ENCODE results near the gene AK8.
"Not testable (repeated sequence)": the region's sequence is repeated elsewhere in the genome, so short reads cannot be mapped to it uniquely, and the experiment has no call there.

AK8 gene

DNA sequence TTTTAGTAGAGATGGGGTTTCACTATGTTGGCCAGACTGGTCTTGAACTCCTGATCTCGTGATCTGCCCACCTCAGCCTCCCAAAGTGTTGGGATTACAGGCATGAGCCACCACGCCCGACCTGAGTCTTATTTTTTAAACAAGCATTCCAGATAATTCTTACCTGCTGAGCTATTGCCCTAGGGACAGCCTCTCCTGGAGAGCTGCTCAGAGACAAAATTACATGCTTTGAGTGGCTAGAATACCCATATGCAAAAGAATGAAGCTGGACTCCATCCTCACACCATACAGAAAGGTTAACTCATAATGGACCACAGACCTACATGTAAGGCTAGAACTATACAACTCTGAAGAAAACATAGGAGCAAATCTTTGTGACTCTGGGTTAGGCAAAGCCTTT lies 166.2 kb downstream of the AK8 start:
- DNase-seq (ENCODE audit: low spot score) = no peak

GRCh38 chr9:132711152-132711551 lies 166.9 kb downstream of the AK8 start:
- not testable (repeated sequence) for DNase-seq (ENCODE audit: low spot score)

DNA sequence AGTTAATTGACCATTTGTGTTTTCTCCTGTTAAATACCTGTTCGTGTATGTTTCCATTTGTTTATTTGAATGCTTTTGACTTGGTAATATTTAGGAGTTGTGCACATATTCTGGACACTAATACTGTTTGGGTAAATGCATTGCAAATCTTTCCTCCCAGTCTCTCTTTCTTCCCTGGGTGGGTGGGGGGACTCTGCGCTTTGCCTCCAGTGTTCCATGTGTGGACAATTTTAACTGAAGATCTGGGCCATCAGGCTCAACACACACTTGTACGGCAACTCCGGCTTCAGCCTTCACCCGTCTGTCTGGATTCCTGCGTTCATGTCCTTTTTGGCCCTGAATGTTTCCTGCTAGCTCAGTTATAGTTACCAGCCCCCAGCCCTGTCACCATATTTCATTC lies 167.8 kb downstream of the AK8 start:
- DNase-seq (ENCODE audit: low spot score) = no peak

GRCh38 chr9:132708769-132709430 lies 169.2 kb downstream of the AK8 start:
- no peak for DNase-seq (ENCODE audit: low spot score)

DNA sequence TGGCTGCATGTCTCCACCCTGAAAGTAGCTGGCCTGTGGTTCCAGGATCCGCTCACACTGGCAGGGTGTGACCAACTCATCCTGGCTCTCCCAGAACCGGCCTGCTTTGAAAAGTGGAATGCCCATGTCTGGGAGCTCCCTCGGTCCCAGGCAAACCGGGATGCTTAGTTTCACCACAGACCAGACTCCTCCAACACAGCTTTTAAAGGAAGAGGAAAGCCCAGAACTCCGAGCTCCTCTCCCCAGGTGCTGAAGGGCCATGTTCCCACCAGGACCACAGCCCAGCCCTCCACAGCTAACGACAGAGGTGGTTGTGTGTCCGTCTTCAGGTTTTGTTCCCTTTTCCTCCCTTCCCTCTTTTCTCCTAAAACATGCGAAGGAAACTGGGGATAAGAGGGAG lies 169.8 kb downstream of the AK8 start:
- no peak for DNase-seq (ENCODE audit: low spot score)

- DNase-seq (ENCODE audit: low spot score) = no peak
These were observed 174.7 kb downstream of the AK8 start for GRCh38 chr9:132703336-132703735.

- DNase-seq (ENCODE audit: low spot score) = no peak
These were observed 175.8 kb downstream of the AK8 start for GRCh38 chr9:132702254-132702653.

GRCh38 chr9:132699956-132700355 lies 178.1 kb downstream of the AK8 start:
- no peak for DNase-seq (ENCODE audit: low spot score)

- no peak for DNase-seq (ENCODE audit: low spot score)
These were observed 179.1 kb downstream of the AK8 start for GRCh38 chr9:132698989-132699388.

DNA sequence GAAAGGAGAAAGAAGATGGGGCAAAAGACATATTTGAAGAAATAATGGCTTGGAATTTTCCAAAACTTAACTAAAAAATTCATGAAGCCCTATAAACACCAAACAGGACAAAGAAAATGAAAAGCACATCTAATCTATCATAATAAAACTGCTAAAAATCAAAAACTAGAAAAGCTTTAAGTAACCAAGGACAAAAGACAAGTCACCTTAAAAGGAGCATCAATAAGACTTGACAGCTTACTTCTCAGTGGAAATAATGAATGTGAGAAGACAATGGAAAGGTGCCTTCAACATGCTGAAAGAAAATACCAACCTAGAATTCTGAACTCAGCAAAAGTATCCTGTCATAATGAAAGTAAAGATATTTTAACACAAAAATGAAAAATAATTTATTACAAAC lies 180.9 kb downstream of the AK8 start:
- DNase-seq (ENCODE audit: low spot score) = no peak

DNA sequence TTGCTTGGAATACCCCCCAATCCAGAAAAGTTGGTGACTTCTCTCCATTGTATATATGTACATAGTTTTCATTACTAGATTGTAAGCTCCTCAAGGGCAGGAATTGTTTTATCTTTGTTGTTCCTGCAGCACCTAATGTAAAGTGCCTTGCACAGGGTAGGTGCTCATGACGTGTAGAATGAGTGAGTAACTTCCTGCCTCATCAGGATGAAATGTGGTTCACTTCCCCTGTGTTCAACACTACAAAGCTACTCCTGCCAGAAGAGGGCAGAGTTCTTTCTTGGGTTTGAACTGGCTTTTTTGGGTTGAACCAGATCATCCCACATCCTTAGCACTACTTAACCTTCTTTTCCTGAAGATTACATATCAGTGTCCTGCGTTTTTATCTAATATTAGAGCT lies 183.9 kb downstream of the AK8 start:
- no peak for DNase-seq (ENCODE audit: low spot score)

DNA sequence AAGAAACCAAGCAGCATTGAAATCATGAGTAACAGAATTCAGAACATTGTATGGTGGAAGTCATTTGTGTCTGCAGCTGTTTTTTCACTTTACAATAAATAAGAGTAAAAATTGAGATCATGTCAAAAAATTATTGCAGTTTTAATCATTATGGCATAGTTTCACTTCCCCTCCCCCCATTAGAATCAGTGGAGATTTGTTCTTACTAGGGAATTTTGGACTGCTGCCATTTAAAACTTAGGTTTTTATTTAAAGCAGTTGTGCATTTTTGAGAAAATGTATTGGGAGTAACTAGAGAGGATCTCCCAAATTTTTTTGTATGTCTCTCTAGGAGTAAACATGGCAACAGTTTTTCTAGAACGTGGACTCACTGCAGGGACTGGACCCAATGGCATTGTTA lies 187.4 kb downstream of the AK8 start:
- DNase-seq (ENCODE audit: low spot score) = no peak

- DNase-seq (ENCODE audit: low spot score) = no peak
These were observed 194.2 kb downstream of the AK8 start for GRCh38 chr9:132683873-132684272.

GRCh38 chr9:132681561-132681960 lies 196.5 kb downstream of the AK8 start:
- no peak for DNase-seq (ENCODE audit: low spot score)

DNA sequence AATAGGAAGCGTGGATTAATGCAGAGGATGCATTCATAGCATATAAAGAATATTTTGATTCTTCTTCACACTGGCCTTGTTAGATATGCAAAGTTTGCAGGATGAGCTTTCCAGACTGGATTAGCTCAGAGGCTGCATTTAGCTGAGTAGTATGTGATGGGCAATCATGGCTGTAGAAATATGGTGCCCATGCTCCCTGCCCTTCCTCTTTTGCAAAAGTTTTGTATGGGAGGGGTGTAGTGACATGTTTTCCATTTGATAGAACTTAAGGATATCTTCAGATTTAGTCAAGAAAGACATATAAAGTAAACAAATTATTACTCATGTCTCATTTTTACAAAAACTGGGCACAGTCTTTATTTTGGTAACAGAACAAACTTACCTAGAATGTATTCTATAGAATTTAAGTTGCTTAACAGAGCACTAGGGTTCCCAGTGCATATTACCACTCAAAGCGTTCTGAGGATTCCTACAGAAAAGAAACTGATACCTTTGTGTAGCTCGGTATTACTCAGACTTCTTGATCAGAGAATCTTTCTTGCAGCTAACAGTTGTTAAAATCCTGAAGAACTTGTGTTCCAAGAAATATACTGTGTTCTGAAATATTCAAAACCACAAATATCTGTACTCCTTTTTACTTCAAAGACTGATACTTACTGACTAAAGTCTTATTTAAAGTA lies 198.0 kb downstream of the AK8 start:
- no peak for DNase-seq (ENCODE audit: low spot score)

- no peak for DNase-seq (ENCODE audit: low spot score)
These were observed 200.1 kb downstream of the AK8 start for GRCh38 chr9:132677976-132678375.
